Hepatocyte (in vitro differentiated cells): ENCODE data around the gene GLDN. TPM values are rescaled to one million over a fixed set of nuclear protein-coding genes. Genes with fewer than 3 reads are reported as not detected.
A peak's percentile ranks its signal among the peaks of the same experiment; 100 is the strongest.

Experiments
- DNase-seq: peaks from one replicate; pipeline ENCODE4 v3.0.0-alpha.2; 2016; ENCODE audit warnings: low spot score
- H2AFZ ChIP-seq: fragments of 200-600 bp; sonication (generic); 2 replicates; pipeline ENCODE4 v1.6.0; 2016; ENCODE audit warnings: antibody characterized with exemption, mild to moderate bottlenecking
- H3K27ac ChIP-seq: fragments of 200-600 bp; sonication (generic); 2 replicates; pipeline ENCODE4 v1.5.1; 2016; ENCODE audit warnings: mild to moderate bottlenecking
- H3K27me3 ChIP-seq: fragments of 200-600 bp; sonication (generic); 2 replicates; pipeline ENCODE4 v1.6.1; 2016
- H3K36me3 ChIP-seq: fragments of 200-600 bp; sonication (generic); replicated peaks from 2 replicates; pipeline ENCODE4 v1.5.1; 2016; ENCODE audit warnings: low read depth; ENCODE audit not compliant: insufficient read depth
- H3K4me1 ChIP-seq: fragments of 200-600 bp; sonication (generic); 2 replicates; pipeline ENCODE4 v1.5.1; 2016; ENCODE audit warnings: mild to moderate bottlenecking, moderate library complexity; ENCODE audit not compliant: insufficient read depth
- H3K4me2 ChIP-seq: fragments of 200-600 bp; sonication (generic); 2 replicates; pipeline ENCODE4 v1.6.0; 2016
- H3K4me3 ChIP-seq: fragments of 200-600 bp; sonication (generic); 2 replicates; pipeline ENCODE4 v1.5.1; 2016; ENCODE audit warnings: mild to moderate bottlenecking
- H3K79me2 ChIP-seq: fragments of 200-600 bp; sonication (generic); 2 replicates; pipeline ENCODE4 v1.6.0; 2017; ENCODE audit warnings: mild to moderate bottlenecking
- H3K9me2 ChIP-seq: fragments of 200-600 bp; sonication (generic); replicated peaks from 2 replicates; pipeline ENCODE4 v1.6.0; 2017; ENCODE audit warnings: mild to moderate bottlenecking; ENCODE audit not compliant: insufficient read depth
- H3K9me3 ChIP-seq: fragments of 200-600 bp; sonication (generic); 2 replicates; pipeline ENCODE4 v1.5.1; 2016; ENCODE audit warnings: low read depth, mild to moderate bottlenecking
- H4K20me1 ChIP-seq: fragments of 200-600 bp; sonication (generic); 2 replicates; pipeline ENCODE4 v1.6.0; 2016; ENCODE audit warnings: mild to moderate bottlenecking; ENCODE audit not compliant: insufficient read depth, poor library complexity, severe bottlenecking
- CTCF ChIP-seq: fragments of 200-600 bp; sonication (generic); IDR thresholded peaks from 2 replicates; pipeline ENCODE4 v1.5.1; 2016; ENCODE audit warnings: antibody characterized with exemption, mild to moderate bottlenecking; ENCODE audit not compliant: poor library complexity
- EZH2 ChIP-seq: fragments of 200-600 bp; sonication (generic); IDR thresholded peaks from 2 replicates; pipeline ENCODE4 v1.6.1; 2016; ENCODE audit warnings: antibody characterized with exemption, mild to moderate bottlenecking, borderline replicate concordance
- EZH2phosphoT487 ChIP-seq: fragments of 200-600 bp; sonication (generic); IDR thresholded peaks from one replicate; pipeline ENCODE4 v1.6.1; 2018; ENCODE audit warnings: antibody characterized with exemption, mild to moderate bottlenecking, low read depth, moderate library complexity; ENCODE audit not compliant: unreplicated experiment, severe bottlenecking
- WGBS: methylation state at CpG from one replicate; pipeline ENCODE4 v1.1.6; 2016; ENCODE audit warnings: low lambda C conversion rate; ENCODE audit errors: missing lambda C conversion rate; 5-methylcytosine and 5-hydroxymethylcytosine counted together
- polyA plus RNA-seq: library from polyadenylated mRNA; unstranded; fragments of >200 nt; fragmentation: Nextera tagmentation; extraction: Ambion mirVana; gene quantifications from 2 replicates; pipeline ENCODE4 v1.2.1, GENCODE V29; 2016
- total RNA-seq: library from RNA; depleted of rRNA; stranded (reverse); fragments of >200 nt; gene quantifications from 2 replicates; pipeline ENCODE4 v1.2.3, GENCODE V29; 2014

The GLDN gene
- total and polyA plus RNA-seq, 2 experiments from 2014 or later = 0.07 to 1.8 TPM

GRCh38 chr15:51367322-51367976 is 26.0 kb downstream of the GLDN start:
- H3K27me3 ChIP-seq = no peaks in the 10 kb centered on the region
- H3K27ac ChIP-seq = peak overlapping the region; percentile 91
- no peak overlapping the region for H3K4me3 ChIP-seq
- H4K20me1 ChIP-seq = no peaks in the 10 kb centered on the region
- H3K9me2 ChIP-seq = no peaks in the 10 kb centered on the region
- peaks cover 38% of the 10 kb centered on the region for H3K4me1 ChIP-seq
- 48% methylated on average over 10 of the region's 10 CpGs for WGBS
- no peak overlapping the region for H2AFZ ChIP-seq
- DNase-seq = peak; percentile 71
- H3K4me2 ChIP-seq = peak overlapping the region; percentile 36
- no peak for TF ChIP-seq EZH2
- no peak for TF ChIP-seq CTCF
- TF ChIP-seq EZH2phosphoT487 = no peak
- H3K9me3 ChIP-seq = no peaks in the 10 kb centered on the region
- H3K36me3 ChIP-seq = no peaks in the 10 kb centered on the region
- no peaks in the 10 kb centered on the region for H3K79me2 ChIP-seq

GRCh38 chr15:51368307-51368706 is 26.9 kb downstream of the GLDN start:
- Histone ChIP-seq H4K20me1 (no peaks in the 10 kb centered on the region), H3K4me2 (peak overlapping the region; percentile 36), H3K4me3 (no peak overlapping the region), H3K9me2 (no peaks in the 10 kb centered on the region), H3K36me3 (no peaks in the 10 kb centered on the region), H3K4me1 (peaks cover 38% of the 10 kb centered on the region), H3K79me2 (no peaks in the 10 kb centered on the region), H3K9me3 (no peaks in the 10 kb centered on the region), H2AFZ (no peak overlapping the region), H3K27ac (peak overlapping the region; percentile 91), H3K27me3 (no peaks in the 10 kb centered on the region)
- TF ChIP-seq EZH2phosphoT487 (no peak), EZH2 (no peak), CTCF (no peak)
- WGBS = 56% methylated on average over 6 of the region's 6 CpGs
- DNase-seq = no peak

- no peak for TF ChIP-seq EZH2
- TF ChIP-seq EZH2phosphoT487 = no peak
- TF ChIP-seq CTCF = no peak
- no peak overlapping the region for H3K4me3 ChIP-seq
- no peaks in the 10 kb centered on the region for H3K36me3 ChIP-seq
- peaks cover 38% of the 10 kb centered on the region for H3K4me1 ChIP-seq
- peak overlapping the region; percentile 91 for H3K27ac ChIP-seq
- H3K4me2 ChIP-seq = peak overlapping the region; percentile 36
- H4K20me1 ChIP-seq = no peaks in the 10 kb centered on the region
- no peaks in the 10 kb centered on the region for H3K79me2 ChIP-seq
- H3K9me3 ChIP-seq = no peaks in the 10 kb centered on the region
- 48% methylated on average over 3 of the region's 3 CpGs for WGBS
- no peak overlapping the region for H2AFZ ChIP-seq
- DNase-seq = no peak
- H3K9me2 ChIP-seq = no peaks in the 10 kb centered on the region
- H3K27me3 ChIP-seq = no peaks in the 10 kb centered on the region
Measured at GRCh38 chr15:51368751-51369450, 27.4 kb downstream of the GLDN start.
